GM12801 (cell line): ENCODE data around the gene ERC1.

Source experiments
- TF ChIP-seq, protein P1 (sequence below): IDR thresholded peaks from one replicate; pipeline ENCODE4 v1.5.1; 2011; ENCODE audit warnings: control low read depth; ENCODE audit not compliant: insufficient read length; ENCODE audit errors: extremely low read depth

Gene ERC1

DNA sequence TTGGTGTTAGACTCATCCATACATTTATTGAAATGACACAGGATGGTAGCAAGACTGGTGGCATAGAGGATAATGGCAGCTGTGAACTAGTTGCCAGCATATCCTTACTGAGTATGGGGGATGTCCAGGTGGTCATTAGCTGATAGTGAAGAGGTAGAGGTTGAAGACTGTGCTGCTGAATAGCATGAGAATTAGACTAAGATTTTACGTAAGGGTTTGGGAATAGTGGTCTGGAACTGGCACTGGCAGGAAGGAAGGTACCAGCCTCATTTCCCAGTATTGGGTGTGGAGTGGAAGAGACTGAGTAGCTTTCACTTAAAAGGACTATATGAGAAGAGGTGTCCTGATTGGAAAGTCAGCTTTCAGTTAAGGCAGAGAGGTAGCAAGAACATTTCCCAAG lies 6.5 kb downstream of the ERC1 start:
- TF ChIP-seq, protein P1, sequence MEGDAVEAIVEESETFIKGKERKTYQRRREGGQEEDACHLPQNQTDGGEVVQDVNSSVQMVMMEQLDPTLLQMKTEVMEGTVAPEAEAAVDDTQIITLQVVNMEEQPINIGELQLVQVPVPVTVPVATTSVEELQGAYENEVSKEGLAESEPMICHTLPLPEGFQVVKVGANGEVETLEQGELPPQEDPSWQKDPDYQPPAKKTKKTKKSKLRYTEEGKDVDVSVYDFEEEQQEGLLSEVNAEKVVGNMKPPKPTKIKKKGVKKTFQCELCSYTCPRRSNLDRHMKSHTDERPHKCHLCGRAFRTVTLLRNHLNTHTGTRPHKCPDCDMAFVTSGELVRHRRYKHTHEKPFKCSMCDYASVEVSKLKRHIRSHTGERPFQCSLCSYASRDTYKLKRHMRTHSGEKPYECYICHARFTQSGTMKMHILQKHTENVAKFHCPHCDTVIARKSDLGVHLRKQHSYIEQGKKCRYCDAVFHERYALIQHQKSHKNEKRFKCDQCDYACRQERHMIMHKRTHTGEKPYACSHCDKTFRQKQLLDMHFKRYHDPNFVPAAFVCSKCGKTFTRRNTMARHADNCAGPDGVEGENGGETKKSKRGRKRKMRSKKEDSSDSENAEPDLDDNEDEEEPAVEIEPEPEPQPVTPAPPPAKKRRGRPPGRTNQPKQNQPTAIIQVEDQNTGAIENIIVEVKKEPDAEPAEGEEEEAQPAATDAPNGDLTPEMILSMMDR, result no peak

DNA sequence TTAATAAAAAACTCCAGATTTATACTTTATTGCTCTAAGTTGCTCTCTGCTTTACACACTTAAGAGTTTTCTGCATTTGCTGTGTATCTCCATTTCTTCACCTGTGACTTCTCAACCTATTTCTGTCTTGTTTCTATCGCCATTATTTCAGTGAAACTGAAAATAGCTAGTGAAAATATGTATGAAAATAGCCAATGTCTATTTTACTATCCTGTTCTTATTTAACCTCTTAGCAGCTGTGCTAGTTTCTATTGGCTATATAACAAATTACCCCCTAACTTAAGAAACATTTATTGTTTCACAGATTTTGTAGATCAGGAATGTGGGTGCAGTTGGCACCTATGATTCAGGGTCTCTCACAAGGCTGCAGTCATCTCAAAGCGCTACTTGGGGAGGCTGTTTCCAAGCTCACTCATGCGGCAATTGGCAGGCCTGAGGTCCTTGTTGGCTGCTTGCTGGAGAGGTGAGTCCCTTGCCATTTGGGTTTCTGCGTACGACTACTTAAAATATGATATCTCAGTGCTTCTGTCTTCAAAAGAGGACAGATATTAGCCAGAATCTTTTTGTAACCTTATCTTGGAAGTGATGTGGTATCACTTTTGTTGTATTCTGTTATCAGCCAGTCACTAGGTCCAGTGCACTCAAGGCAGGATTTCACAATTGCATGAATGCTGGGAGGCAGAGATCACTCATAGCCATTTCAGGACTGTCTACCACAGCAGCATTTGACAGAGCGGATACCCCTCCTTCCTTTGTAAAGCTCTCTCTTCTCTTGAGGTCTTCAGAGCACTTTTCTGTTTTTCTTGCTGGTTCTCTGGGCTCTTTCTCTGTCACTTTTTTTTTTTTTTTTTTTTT lies 7.2 kb downstream of the ERC1 start:
- TF ChIP-seq, protein P1, result no peak

DNA sequence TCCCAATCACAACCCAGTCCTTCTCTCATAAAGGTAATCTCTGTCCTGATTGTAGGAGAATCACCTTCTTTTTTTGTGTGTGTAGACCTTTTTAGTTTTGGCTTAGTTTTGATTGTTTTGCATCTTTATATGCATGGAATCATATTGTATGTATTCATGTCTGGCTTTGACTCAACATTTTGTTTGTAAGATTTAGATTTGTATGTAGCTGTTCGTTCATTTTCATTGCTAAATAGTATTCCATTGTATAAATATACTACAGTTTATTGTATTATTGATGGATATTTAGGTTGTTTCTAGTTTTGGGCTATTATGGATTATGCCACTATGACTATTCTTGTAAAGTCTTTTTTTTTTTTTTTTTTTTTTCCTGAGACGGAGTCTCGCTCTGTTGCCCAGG lies 10.5 kb downstream of the ERC1 start:
- TF ChIP-seq, protein P1, result no peak

DNA sequence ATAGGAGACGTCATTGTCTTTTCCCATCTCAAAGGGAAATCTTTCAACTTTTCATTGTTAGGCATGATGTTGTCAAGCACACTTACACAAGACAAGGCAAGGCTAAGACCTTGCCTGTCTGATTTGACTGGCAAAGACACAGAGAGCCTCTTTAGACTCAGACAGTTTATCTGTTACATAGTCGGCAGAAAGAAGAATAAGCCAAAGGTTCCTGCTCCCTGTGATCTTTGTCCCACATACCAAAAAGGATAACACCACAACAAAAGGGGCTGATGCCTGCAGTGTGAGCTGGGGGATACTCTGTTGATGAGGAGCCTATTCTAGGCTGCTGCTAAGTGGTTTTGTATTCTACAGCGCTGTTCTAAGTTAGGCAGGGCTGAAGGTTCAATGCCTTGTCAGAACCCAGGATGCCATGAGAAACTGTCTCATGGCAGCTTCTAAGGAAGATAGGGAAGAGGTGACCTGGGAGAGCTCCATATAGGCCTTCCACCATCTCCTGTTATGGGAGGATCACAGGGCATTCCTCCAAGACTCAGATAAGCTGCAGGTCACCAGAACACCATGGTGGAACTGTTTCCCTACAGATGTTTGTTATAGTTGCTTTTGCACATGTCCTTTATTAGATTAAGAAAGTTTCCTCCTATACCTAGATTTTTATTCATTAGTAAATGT lies 12.7 kb downstream of the ERC1 start:
- TF ChIP-seq, protein P1, result no peak

DNA sequence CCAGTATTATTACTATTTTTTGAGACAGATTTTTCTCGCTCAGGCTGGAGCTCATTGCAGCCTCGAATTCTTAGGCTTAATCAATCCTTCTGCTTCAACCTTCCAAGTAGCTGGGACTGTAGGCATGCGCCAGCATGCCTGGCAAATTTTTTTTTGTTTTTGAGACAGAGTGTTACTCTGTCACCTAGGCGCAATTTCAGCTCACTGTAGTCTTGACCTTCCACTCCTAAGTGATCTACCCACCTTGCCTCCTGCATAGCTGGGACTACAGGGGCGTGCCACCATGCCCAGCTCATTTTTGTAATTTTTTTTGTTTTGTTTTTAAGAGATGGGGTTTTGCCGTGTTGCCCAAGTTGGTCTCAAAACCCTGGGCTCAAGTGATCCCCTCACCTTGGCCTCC lies 15.2 kb downstream of the ERC1 start:
- TF ChIP-seq, protein P1, result no peak

DNA sequence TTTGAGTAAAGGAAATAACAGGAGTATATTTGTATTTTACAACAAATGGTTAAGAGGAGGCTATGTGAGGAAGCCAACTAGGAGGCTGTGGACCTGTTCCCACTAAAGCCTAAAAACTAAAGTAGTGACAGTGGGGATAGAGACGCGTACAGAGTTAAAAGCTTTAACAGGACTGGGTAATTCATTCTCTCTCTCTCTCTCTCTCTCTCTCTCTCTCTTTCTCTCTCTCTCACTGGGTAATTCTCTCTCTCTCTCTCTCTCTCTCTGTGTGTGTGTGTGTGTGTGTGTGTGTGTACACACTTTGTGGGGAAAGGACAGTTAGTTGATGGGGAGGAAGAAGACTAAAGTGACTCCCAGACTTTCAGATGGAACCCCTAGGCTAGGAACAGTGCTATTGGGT lies 16.3 kb downstream of the ERC1 start:
- TF ChIP-seq, protein P1, result no peak

DNA sequence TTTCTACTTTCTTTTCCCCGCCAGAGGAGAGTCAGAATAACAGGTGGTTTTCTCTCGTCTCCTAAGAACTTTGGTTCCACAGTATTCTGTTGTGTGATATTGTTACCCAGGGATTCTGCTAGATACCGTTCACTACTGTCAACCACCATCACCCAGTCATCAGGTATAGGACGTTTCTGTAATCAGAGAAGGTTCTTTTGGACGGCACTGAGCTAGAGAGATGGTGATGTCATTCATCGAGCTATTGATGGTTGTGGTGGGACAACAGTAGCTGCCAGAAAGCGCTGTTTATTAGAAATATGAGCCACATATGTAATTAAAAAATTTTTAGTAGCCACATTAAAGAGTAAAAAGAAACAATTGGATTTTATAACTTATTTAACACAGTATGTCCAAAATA lies 17.0 kb downstream of the ERC1 start:
- TF ChIP-seq, protein P1, result no peak
